HG03575 (cell line): ENCODE measurements around the gene SYPL2.

Experiments used
- ATAC-seq: cut with Tn5 transposase; IDR thresholded peaks from one replicate; pipeline ENCODE4 v1.9.1; 2021; ENCODE audit not compliant: unreplicated experiment, insufficient number of reproducible peaks, low FRiP score; ENCODE audit errors: extremely low read depth

Gene SYPL2

DNA sequence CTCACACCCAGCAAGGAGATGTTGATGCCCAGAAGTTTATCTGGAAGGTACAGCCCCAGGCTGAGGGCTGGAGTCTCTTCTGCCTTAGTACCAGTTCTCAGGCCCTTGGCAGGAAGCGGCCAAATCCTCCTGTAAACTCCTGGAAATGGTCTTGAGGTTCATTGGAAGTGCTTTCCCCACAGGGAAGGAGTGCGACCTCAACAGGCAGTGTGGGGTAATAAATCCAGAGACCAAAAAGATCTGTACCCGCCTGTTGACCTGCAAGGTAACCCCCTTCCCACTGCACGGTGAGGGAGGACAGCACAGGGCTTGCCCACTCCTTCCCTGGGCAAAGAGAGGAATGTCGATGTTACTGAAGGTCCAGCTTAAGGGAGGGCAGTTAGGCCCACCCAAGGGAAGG, 21.9 kb downstream of the SYPL2 start:
- ATAC-seq, result no peak

GRCh38 chr1:109488696-109489095, 22.4 kb downstream of the SYPL2 start:
- ATAC-seq, result no peak

GRCh38 chr1:109490029-109490933, 23.9 kb downstream of the SYPL2 start:
- ATAC-seq, result no peak

DNA sequence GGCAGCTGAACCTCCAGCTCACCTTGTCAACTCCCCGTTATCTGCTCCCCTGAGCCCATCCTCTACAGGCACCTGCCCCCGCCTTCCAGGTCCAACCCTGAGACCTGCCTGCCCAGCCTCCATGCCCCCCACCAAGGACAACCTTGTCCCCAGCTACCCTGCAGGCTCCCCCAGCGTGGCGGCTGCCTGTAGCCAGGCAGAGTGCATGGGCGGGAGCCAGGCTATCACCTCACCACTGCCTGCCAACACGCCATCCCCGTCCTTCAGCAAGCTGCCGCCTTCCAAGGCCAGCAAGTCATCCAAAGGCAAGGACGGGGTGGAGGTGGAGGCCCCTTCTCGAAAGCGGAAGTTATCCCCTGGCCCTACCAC, 24.6 kb downstream of the SYPL2 start:
- ATAC-seq, result no peak

DNA sequence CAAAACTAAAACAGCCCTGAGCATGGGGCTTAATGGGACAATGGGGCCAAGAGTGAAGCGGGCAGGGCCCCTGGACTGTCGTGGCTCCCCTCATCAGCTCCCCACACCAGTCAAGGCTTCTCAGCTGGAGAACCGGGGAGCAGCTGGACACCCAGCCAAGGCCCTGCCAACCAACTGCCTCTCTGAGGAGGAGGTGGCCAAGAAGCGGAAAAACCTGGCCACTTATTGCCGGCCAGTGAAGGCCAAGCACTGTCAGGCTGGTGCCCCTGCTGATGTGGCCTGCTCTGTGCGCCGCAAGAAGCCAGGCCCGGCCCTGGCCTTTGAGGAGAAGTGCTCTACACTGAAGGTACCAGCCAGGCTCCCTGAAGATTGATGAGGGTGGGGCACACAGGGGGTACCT, 25.0 kb downstream of the SYPL2 start:
- ATAC-seq, result no peak

GRCh38 chr1:109492779-109493178, 26.4 kb downstream of the SYPL2 start:
- no peak for ATAC-seq

DNA sequence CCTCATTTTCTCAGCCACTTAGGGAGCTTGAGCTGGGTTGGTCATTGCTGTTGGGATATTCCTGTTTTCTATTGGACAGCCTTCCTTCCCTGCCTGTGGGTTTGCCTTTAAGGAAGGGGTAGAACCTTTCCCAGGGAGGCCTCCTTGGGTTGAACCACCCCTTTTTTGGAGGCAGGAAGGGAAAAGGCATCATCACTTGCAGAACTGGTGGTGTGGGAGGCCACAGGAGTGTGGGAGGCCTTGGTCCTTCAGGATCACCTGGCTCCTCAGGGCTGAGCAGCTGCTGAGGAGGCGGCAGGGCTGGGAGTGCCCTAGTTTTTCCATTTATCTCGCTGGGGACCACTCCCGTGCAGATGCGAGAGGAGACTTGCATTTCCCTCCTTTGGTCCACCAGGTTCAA, 26.9 kb downstream of the SYPL2 start:
- ATAC-seq, result no peak

GRCh38 chr1:109493805-109494539, 27.6 kb downstream of the SYPL2 start, which contains the start of gene CYB561D1:
CYB561D1 (plus strand) TSS chr1:109494094; CDS start chr1:109494140, 46 bp downstream.
- no peak for ATAC-seq

DNA sequence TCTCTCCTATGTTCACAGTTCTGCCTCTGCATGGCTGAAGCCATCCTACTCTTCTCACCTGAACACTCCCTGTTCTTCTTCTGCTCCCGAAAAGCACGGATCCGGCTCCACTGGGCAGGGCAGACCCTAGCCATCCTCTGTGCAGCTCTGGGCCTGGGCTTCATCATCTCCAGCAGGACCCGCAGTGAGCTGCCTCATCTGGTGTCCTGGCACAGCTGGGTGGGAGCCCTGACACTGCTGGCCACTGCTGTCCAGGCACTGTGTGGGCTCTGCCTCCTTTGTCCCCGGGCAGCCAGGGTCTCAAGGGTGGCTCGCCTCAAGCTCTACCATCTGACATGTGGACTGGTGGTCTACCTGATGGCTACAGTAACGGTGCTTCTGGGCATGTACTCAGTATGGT, 29.4 kb downstream of the SYPL2 start:
- no peak for ATAC-seq

GRCh38 chr1:109497449-109498160, 31.3 kb downstream of the SYPL2 start:
- ATAC-seq, result no peak

DNA sequence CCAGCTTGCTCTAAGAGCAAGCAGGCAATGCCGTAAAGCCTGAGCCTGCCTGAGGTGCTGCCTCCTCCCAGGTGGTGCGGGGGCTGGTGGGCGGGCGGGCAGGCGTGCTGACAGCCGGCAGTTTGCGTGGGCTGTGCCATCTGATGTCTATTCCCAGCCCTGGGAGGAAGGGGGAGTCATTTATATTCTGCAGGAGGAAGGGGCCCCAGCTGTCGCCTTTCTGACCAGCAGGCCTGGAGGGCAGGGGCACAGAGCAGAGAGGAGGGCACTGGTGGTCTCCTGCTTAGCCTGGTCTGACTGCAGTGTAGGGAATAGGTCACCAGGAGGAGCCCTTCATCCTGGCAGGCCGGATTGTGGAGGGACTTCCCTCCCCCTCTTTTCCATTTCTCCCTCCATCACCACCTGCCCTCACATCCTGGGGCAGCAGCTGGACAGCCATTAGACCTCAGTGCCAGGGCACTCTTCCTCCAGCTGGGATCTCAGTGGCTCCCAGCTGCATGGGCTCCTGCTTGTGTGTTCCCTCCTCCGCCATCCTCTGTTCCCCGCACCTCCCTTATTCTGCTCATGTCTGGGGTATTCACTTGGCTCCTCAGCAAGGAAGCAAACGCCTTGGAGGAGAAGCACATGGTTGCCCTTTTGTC, 31.9 kb downstream of the SYPL2 start:
- no peak for ATAC-seq

- no peak for ATAC-seq
Measured at GRCh38 chr1:109499081-109499480, 32.7 kb downstream of the SYPL2 start.

DNA sequence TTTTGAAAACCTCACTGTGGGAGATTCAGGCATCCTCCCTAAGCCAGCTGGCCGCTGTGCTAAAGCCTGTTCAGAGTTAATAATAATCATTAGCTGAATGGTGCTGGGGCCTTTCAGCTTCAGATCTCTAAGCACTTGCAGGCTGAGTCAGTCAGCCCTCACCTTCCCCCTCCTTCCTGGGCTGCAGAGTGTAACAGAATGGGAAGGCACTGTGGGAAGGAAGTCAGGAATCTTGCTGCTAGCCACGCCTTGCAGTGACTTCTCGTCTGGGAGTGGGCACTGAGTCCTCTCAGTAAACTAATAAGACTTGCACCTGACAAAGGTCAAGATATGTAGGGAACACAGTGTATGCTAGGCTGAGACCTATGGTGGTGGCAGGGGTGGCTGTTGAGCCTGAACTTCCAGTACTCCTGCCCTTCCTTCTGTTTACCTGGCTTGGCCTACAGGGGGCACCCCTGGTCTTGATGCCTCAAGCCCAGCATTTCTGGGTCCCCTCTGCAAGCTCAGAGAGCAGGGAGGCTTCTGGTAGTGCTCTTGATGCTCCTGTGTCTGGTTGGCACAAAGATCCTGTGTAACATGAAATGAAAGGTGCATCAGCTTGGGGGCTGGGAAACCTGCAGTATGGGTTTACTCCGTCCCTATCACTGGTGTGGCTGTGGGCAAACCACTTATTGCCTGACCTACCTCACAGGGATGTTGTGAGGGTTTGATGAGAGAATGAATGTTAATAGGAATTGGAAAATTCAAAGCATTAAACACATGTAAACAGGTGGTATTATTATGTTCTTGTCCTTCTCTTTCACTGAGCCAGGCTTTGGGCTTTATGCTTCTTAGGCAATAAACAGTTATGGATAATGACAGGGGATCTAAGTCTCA, 33.6 kb downstream of the SYPL2 start:
- ATAC-seq, result no peak

DNA sequence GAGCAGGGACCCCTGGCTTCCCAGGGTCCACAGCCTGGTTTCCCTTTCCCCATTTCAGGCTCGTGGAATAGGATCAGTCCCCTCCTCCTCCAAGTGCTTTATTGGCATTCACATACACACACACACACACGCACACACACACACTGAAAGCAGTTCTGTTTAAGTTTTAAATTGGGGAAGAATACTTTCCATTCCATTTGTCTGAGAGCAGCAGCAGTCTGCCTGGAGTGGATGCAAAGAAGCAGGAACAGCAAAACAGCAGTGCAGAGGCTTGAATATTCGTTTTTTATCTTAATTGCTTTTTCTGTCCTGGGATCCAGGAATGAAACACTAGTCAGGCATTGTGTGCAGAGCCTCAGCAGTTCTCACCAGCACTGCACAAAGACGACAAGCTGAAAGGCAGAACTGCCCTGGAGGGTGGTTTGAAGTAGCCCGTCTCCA, 34.6 kb downstream of the SYPL2 start:
- ATAC-seq, result no peak

DNA sequence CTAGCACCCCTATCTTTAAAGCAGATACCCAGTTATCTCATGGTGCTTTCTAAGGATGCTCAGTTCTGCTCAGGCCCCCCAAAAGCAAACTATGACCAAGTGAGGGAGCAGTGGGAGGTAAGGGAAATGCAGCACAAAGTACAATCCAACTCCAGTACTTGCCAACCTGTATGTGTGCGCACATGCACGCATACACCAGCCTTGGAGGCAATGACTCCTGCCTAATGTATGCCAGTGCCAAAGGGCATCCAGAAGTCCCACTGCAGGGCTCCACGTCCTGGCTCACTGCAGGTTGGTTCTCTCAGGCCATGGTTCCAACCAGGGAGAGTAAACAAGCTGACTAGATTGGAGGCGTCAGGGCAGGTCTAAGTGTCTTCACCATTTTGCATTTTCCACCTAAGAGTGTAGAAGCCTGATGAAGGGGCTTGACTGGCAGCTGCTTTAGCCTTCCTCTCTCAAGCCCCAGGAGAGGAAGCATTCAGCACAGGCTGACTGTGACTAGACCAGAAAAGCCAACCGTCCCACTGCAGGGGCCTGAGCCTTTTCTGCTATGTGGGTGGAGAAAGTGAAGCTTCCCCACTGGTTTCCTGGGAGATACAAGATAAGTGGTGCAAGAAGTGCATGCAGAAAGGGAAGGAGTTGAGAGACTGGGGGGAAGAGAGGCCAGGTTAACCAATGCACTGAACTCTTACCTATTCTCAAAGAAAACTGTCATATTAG, 35.5 kb downstream of the SYPL2 start:
- no peak for ATAC-seq

- ATAC-seq, result no peak
Measured at GRCh38 chr1:109502364-109502851, 36.1 kb downstream of the SYPL2 start.

DNA sequence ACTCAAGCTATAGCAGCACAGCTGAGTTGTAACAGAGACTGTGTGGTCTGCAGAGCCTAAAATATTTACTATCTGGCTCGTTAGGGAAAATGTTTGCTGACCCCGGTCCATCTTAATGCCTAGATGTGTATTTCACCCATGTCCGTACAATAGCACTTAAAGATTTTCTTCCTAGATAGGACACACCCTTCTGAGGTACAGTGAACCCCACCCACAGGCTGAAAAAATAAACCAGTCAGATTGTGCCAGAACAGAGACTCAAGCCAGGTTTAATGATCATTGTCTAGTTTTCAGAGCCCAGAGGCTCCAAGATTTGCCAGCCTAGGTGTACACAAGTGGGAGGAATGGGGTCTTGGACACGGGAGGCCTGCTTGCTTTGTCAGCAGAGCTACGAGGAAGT, 37.6 kb downstream of the SYPL2 start:
- ATAC-seq, result no peak
